ENCODE measurements around the gene ZBTB7C. TPM values are rescaled to one million over a fixed set of nuclear protein-coding genes. Genes with fewer than 3 reads are reported as not detected.
A peak's percentile ranks its signal among the peaks of the same experiment; 100 is the strongest.

ZBTB7C gene
- total RNA-seq, 1 donor from 2014 or later: 7.4 TPM

DNA sequence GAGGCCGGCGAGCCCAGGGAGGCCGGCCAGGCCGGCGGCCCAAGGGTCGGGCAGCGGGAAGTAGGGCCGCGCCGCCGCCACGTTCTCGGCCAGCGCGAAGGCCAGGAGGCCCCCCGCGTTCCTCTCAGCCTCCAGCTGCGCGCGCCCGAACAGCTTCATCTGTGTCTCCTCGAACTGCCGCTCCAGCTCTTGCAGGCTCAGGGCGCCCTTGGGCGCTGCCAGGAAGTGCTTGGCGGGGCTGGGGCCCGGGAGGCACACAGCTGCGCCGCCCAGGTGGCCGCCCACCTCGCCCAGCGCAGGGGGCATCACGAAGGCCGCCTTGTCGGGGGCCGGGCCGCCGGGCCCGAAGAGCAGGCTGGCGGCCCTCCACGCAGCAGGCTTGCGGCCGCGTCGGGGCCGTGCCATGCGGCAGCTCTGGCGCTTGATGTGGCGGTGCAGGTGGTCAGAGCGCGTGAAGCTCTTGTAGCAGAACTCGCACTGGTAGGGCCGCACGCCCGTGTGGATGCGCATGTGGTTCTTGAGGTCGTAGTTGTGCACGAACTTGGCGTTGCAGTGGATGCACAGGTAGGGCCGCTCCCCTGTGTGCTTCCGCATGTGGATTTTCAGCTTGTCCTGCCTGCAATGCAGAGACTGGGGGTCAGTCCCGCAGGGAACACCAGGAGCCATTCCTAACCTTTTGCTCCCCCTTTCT lies 379.7 kb downstream of the ZBTB7C start:
- peak in 1 of 2 experiments; percentile 15 for DNase-seq (ENCODE audit: low spot score in 2 of 2, unreplicated experiment in 2 of 2)
- H3K4me3 Mint-ChIP-seq: no peak overlapping the region
- TF ChIP-seq, protein P1, sequence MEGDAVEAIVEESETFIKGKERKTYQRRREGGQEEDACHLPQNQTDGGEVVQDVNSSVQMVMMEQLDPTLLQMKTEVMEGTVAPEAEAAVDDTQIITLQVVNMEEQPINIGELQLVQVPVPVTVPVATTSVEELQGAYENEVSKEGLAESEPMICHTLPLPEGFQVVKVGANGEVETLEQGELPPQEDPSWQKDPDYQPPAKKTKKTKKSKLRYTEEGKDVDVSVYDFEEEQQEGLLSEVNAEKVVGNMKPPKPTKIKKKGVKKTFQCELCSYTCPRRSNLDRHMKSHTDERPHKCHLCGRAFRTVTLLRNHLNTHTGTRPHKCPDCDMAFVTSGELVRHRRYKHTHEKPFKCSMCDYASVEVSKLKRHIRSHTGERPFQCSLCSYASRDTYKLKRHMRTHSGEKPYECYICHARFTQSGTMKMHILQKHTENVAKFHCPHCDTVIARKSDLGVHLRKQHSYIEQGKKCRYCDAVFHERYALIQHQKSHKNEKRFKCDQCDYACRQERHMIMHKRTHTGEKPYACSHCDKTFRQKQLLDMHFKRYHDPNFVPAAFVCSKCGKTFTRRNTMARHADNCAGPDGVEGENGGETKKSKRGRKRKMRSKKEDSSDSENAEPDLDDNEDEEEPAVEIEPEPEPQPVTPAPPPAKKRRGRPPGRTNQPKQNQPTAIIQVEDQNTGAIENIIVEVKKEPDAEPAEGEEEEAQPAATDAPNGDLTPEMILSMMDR (IDR thresholded peaks at IDR 0.05; ENCODE audit: unreplicated experiment): no peak
- H3K27me3 Mint-ChIP-seq (ENCODE audit: low read depth): peaks cover 5% of the 10 kb centered on the region
- peaks cover 14% of the 10 kb centered on the region for H3K4me1 Mint-ChIP-seq
- no peak overlapping the region for H3K27ac Mint-ChIP-seq
- no peaks in the 10 kb centered on the region for H3K36me3 Mint-ChIP-seq
- no peaks in the 10 kb centered on the region for H3K9me3 Mint-ChIP-seq

DNA sequence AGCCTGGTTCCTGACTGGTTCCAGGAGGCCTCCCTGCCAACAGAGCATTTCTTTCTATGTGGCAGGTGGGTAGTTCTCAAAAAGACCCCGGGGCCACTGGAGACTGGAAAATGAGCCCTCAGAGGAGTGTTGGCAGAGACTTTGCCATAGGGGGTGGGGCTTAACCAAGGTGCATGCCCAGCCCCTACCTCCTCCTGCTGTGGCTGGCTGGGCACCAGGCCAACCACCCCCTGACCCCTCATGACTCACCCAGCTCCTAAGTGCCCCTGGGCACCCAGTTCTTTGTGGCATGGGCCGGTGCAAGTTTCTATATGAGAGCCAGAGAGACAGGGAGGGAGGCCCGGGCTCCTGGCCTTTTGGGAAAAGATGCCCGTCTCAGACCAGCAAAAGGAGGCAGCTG lies 380.5 kb downstream of the ZBTB7C start:
- H3K27me3 Mint-ChIP-seq (ENCODE audit: low read depth): peaks cover 5% of the 10 kb centered on the region
- H3K4me3 Mint-ChIP-seq: no peak overlapping the region
- TF ChIP-seq, protein P1 (IDR thresholded peaks at IDR 0.05; ENCODE audit: unreplicated experiment): no peak
- H3K4me1 Mint-ChIP-seq: peaks cover 17% of the 10 kb centered on the region
- H3K36me3 Mint-ChIP-seq: no peaks in the 10 kb centered on the region
- no peak for DNase-seq (ENCODE audit: low spot score in 2 of 2, unreplicated experiment in 2 of 2)
- no peaks in the 10 kb centered on the region for H3K9me3 Mint-ChIP-seq
- no peak overlapping the region for H3K27ac Mint-ChIP-seq

DNA sequence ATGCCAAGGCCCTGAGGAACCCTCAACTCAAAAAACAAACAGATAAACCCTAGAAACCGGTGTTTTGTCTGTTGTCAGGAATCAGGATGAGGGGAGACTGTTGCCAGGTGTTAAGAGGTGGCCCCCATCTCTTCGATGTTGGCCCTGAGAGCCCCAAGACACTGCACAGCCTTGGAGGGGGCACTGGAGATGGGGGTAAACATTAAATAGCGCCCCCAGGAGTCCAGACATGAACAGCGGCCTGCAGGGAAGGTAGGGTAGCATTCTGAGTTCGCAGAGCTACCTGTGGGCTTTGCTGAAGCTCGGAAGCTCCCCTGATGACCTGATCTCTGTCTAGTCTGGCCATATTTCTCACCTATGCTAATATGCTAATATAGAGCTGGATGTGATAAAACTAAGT lies 381.1 kb downstream of the ZBTB7C start:
- DNase-seq (ENCODE audit: low spot score in 2 of 2, unreplicated experiment in 2 of 2): no peak
- peaks cover 5% of the 10 kb centered on the region for H3K27me3 Mint-ChIP-seq (ENCODE audit: low read depth)
- TF ChIP-seq, protein P1 (IDR thresholded peaks at IDR 0.05; ENCODE audit: unreplicated experiment): no peak
- no peaks in the 10 kb centered on the region for H3K36me3 Mint-ChIP-seq
- H3K27ac Mint-ChIP-seq: no peak overlapping the region
- peaks cover 23% of the 10 kb centered on the region for H3K4me1 Mint-ChIP-seq
- no peak overlapping the region for H3K4me3 Mint-ChIP-seq
- no peaks in the 10 kb centered on the region for H3K9me3 Mint-ChIP-seq

DNA sequence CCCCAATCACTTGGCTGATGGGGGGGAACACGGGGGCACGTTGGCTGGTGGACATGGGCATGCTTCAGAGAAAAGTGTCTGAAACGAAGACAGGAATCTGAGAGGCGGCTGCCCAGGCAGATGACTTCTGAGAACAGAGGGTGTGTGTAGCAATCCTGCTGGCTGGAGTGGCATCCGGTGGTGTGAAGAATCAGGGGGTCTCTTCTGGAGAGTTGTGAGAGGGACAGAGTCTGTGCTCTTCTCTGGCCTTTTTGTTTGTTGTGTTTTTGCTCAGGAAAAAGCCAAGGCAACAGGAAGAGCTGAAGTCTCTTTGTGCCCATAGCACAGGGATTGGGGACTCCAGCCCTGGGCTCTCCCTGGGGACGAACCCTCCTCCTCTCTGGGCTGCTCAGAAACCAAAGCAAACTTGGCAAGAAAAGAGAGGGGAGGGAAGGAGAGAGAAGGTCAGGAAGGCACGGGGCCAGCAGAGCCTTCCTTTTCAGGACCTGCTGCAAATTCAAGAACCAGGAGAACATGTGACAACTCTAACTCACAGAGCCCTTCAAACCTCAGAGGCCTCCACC lies 381.7 kb downstream of the ZBTB7C start:
- DNase-seq (ENCODE audit: low spot score in 2 of 2, unreplicated experiment in 2 of 2): no peak
- TF ChIP-seq, protein P1 (IDR thresholded peaks at IDR 0.05; ENCODE audit: unreplicated experiment): no peak
- H3K4me3 Mint-ChIP-seq: no peak overlapping the region

DNA sequence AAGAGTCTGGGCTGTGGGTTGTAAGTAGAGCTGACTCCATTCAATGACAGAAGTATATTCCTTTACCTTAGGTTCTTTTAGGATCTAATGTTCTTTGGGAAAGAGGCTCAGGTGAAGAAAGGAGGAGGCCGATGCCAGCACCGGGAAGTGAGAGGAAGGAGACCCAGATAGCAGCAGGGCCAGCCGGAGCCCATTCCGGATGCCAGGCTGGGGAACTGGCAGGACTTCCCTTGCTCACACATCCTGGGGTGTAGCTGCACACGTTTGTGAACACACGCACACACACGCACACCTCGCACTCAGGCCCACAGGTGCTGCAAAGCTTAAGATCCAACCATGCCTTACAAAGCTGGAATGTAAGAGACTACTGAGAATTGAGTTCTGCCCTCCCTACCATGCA lies 383.0 kb downstream of the ZBTB7C start:
- Mint-ChIP-seq H3K27me3 (ENCODE audit: low read depth) (peaks cover 8% of the 10 kb centered on the region), H3K9me3 (no peaks in the 10 kb centered on the region), H3K4me1 (peaks cover 34% of the 10 kb centered on the region)

More for the DNA sequence above, 381.7 kb downstream of the ZBTB7C start:
- peaks cover 6% of the 10 kb centered on the region for H3K27me3 Mint-ChIP-seq (ENCODE audit: low read depth)
- H3K36me3 Mint-ChIP-seq: no peaks in the 10 kb centered on the region
- no peaks in the 10 kb centered on the region for H3K9me3 Mint-ChIP-seq
- H3K4me1 Mint-ChIP-seq: peaks cover 29% of the 10 kb centered on the region
- peak overlapping the region; percentile 47 for H3K27ac Mint-ChIP-seq

More for the DNA sequence above, 383.0 kb downstream of the ZBTB7C start:
- Mint-ChIP-seq H3K36me3 (no peaks in the 10 kb centered on the region), H3K4me3 (no peak overlapping the region), H3K27ac (no peak overlapping the region)
- DNase-seq (ENCODE audit: low spot score in 2 of 2, unreplicated experiment in 2 of 2): no peak
- TF ChIP-seq, protein P1 (IDR thresholded peaks at IDR 0.05; ENCODE audit: unreplicated experiment): no peak

Data from mesothelial cell of epicardium (in vitro differentiated cells).